HL-60 (cell line): ENCODE results near the gene HMCN2.

ENCODE experiments used
- POLR2AphosphoS5 ChIP-seq: IDR thresholded peaks from 2 replicates; pipeline ENCODE4 v1.6.1; 2012; ENCODE audit warnings: low read depth
- REST ChIP-seq: IDR thresholded peaks from 2 replicates; pipeline ENCODE4 v1.6.1; 2012; ENCODE audit warnings: low read depth; ENCODE audit not compliant: insufficient replicate concordance
- TF ChIP-seq, protein P1 (sequence below): IDR thresholded peaks from one replicate; pipeline ENCODE4 v1.5.1; 2011; ENCODE audit warnings: low read length, control low read depth, inconsistent platforms; ENCODE audit not compliant: insufficient read depth

DNA sequence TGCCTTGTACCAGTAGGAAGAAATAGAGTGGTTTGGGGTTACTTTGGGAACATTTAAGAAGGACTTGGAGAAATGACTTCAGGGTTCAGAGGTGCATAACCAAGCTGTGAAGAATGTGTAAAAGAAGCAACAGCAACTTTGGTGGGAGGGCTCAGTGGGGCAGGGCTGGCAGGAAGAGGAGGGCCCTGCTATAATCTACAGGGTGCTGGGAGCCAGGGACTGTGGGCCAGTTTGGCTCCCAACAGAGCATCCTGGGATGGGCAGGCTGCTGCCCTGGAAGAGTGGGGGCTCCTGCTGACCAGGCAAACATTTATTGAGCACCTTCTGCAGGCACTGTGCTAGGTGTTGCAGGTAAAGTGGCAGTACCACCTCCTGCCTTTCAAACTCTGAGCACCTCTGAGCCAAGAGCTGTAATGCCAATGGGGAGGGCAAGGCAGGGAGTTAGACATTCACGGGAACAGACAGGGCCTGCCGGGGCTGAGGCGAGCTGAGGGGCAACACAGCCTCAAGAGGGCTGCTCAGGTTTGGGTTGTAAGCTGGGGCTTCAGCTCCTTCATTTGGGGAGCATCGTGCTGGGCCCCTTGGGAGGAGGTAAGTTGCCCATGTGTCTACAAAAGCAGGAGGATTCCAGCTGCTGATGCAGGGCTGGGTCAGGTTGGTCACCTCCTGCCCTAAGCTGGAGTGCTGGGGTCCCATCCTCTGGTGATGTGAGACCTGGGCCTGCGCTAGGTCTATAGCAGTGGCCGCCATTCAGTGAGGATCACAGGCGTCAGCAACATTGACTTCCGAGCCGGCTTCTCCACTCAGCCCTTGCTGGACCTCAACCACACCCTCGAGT, 30.6 kb downstream of the HMCN2 start:
- TF ChIP-seq, protein P1, sequence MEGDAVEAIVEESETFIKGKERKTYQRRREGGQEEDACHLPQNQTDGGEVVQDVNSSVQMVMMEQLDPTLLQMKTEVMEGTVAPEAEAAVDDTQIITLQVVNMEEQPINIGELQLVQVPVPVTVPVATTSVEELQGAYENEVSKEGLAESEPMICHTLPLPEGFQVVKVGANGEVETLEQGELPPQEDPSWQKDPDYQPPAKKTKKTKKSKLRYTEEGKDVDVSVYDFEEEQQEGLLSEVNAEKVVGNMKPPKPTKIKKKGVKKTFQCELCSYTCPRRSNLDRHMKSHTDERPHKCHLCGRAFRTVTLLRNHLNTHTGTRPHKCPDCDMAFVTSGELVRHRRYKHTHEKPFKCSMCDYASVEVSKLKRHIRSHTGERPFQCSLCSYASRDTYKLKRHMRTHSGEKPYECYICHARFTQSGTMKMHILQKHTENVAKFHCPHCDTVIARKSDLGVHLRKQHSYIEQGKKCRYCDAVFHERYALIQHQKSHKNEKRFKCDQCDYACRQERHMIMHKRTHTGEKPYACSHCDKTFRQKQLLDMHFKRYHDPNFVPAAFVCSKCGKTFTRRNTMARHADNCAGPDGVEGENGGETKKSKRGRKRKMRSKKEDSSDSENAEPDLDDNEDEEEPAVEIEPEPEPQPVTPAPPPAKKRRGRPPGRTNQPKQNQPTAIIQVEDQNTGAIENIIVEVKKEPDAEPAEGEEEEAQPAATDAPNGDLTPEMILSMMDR = no peak
- no peak for TF ChIP-seq POLR2AphosphoS5
- TF ChIP-seq REST = no peak
